GM12878 (cell line): ENCODE data around the gene CTNS. TPM values are rescaled to one million over a fixed set of nuclear protein-coding genes. Genes with fewer than 3 reads are reported as not detected.

ENCODE experiments used
- ATF3 ChIP-seq: IDR thresholded peaks from 2 replicates; pipeline ENCODE4 v1.6.1; 2011; ENCODE audit warnings: low read depth, mild to moderate bottlenecking, low read length, moderate library complexity, borderline replicate concordance; ENCODE audit errors: extremely low read depth
- BRCA1 ChIP-seq: IDR thresholded peaks from 2 replicates; pipeline ENCODE4 v1.6.1; 2011; ENCODE audit warnings: low read depth, low read length, improper control_type of control experiment
- CEBPZ ChIP-seq: fragments of 150-350 bp; IDR thresholded peaks from 2 replicates; pipeline ENCODE4 v1.6.1; 2016; ENCODE audit warnings: low read depth, low read length
- CHD4 ChIP-seq: fragments of 200-600 bp; sonication (generic); IDR thresholded peaks from 2 replicates; pipeline ENCODE4 v1.6.1; 2016; ENCODE audit warnings: mild to moderate bottlenecking
- DPF2 ChIP-seq: fragments of 450-650 bp; IDR thresholded peaks from 2 replicates; pipeline ENCODE4 v1.6.1; 2017; ENCODE audit warnings: mild to moderate bottlenecking
- EED ChIP-seq: sonication (generic); IDR thresholded peaks from 2 replicates; pipeline ENCODE4 v1.6.1; 2016; ENCODE audit warnings: antibody characterized with exemption, low read depth
- EGR1 ChIP-seq, 2 experiments: IDR thresholded peaks; 1 replicate in 1 of 2; 2 replicates in 1 of 2; pipeline ENCODE4 v1.6.1; 2011 to 2012; ENCODE audit warnings: low read depth in 2 of 2, low read length in 2 of 2, borderline replicate concordance in 1 of 2, mild to moderate bottlenecking in 1 of 2, moderate library complexity in 1 of 2
- HDAC6 ChIP-seq: fragments of 200-600 bp; sonication (generic); IDR thresholded peaks from one replicate; pipeline ENCODE4 v1.8.0; 2017; ENCODE audit warnings: antibody characterized with exemption; ENCODE audit not compliant: unreplicated experiment
- KDM1A ChIP-seq: fragments of 200-600 bp; sonication (generic); IDR thresholded peaks from 2 replicates; pipeline ENCODE4 v1.6.1; 2016; ENCODE audit warnings: borderline replicate concordance
- MXI1 ChIP-seq: fragments of 150-350 bp; IDR thresholded peaks from 2 replicates; pipeline ENCODE4 v1.6.1; 2011; ENCODE audit warnings: low read depth, mild to moderate bottlenecking, inconsistent platforms, low read length, improper control_type of control experiment
- MYC ChIP-seq: IDR thresholded peaks from 2 replicates; pipeline ENCODE4 v1.6.1; 2011; ENCODE audit warnings: mild to moderate bottlenecking, low read length, moderate library complexity, inconsistent platforms; ENCODE audit not compliant: insufficient read depth, insufficient replicate concordance, insufficient read length, severe bottlenecking
- NR2C1 ChIP-seq: fragments of 450-650 bp; IDR thresholded peaks from 2 replicates; pipeline ENCODE4 v1.6.1; 2017; ENCODE audit warnings: antibody characterized with exemption, mild to moderate bottlenecking, moderate library complexity
- NRF1 ChIP-seq: conservative IDR thresholded peaks from 2 replicates; pipeline ENCODE4 v1.6.1; 2011; ENCODE audit warnings: mild to moderate bottlenecking, low read depth, low read length, improper control_type of control experiment
- PRDM15 ChIP-seq: fragments of 450-650 bp; formaldehyde crosslinking; IDR thresholded peaks from 2 replicates; pipeline ENCODE4 v1.4.0; 2020; ENCODE audit warnings: mild to moderate bottlenecking, moderate library complexity
- RB1 ChIP-seq: fragments of 450-650 bp; formaldehyde crosslinking; IDR thresholded peaks from 2 replicates; pipeline ENCODE4 v1.6.1; 2017; ENCODE audit warnings: mild to moderate bottlenecking, borderline replicate concordance
- RUNX3 ChIP-seq: IDR thresholded peaks from 2 replicates; pipeline ENCODE4 v1.6.1; 2012; ENCODE audit warnings: low read length, inconsistent platforms
- SPI1 ChIP-seq: IDR thresholded peaks from 2 replicates; pipeline ENCODE4 v1.6.1; 2011; ENCODE audit warnings: low read depth, mild to moderate bottlenecking, low read length, moderate library complexity, borderline replicate concordance; ENCODE audit not compliant: insufficient read depth
- USF1 ChIP-seq: IDR thresholded peaks from 2 replicates; pipeline ENCODE4 v1.6.1; 2011; ENCODE audit warnings: borderline replicate concordance, low read depth, mild to moderate bottlenecking, moderate library complexity, mixed read lengths, low read length; ENCODE audit not compliant: insufficient read depth; ENCODE audit errors: extremely low read length
- ZNF217 ChIP-seq: fragments of 450-650 bp; IDR thresholded peaks from 2 replicates; pipeline ENCODE4 v1.6.1; 2017; ENCODE audit warnings: antibody characterized with exemption, mild to moderate bottlenecking
- ZNF384 ChIP-seq: IDR thresholded peaks from 2 replicates; pipeline ENCODE4 v1.6.1; 2012; ENCODE audit warnings: low read depth, mild to moderate bottlenecking, low read length, improper control_type of control experiment, borderline replicate concordance
- polyA plus RNA-seq, 11 experiments: library from polyadenylated mRNA; depleted of rRNA in 4 of 11; unstranded in 6 of 11; stranded (reverse) in 5 of 11; fragments of >200 nt; fragmentation: Nextera tagmentation in 4 of 11; fragmentation: Illumina TruSeq in 1 of 11; extraction: Ambion mirVana in 4 of 11; extraction: Trizol in 1 of 11; gene quantifications; 1 replicate in 1 of 11; 2 replicates in 10 of 11; pipeline versions ENCODE4 v1.2.1 to v1.2.3, GENCODE V29; 2011 to 2016; ENCODE audit warnings: inconsistent platforms in 2 of 11, missing spikeins in 2 of 11, low read depth in 1 of 11
- total RNA-seq, 4 experiments: library from RNA; depleted of rRNA in 3 of 4; stranded (reverse); fragments of >200 nt in 3 of 4; fragmentation: Illumina TruSeq in 1 of 4; extraction: Trizol in 1 of 4; gene quantifications; 2 replicates each; pipeline versions ENCODE4 v1.2.1 to v1.2.3, GENCODE V29; 2013 to 2021

Gene CTNS
- total and polyA plus RNA-seq, 10 of the 15 experiments (the other 5 are each of a cell fraction or from before 2014, with no cell fraction given) = 0.92 to 10.7 (median 6.4) TPM

- TF ChIP-seq EED = peak; percentile 95
- no peak for TF ChIP-seq ATF3
- peak; percentile 70 for TF ChIP-seq DPF2
- TF ChIP-seq USF1 = no peak
- no peak for TF ChIP-seq CEBPZ
- no peak; the same call in 1 of the 2 replicates for TF ChIP-seq RB1
- TF ChIP-seq MXI1 = no peak
- TF ChIP-seq PRDM15 (CRISPR knock-in tag) = no peak
- no peak for TF ChIP-seq SPI1
- no peak for TF ChIP-seq EGR1 (IDR thresholded peaks at IDR 0.05; ENCODE audit: borderline replicate concordance in 1 of 2, low read depth in 2 of 2, low read length in 2 of 2)
- no peak for TF ChIP-seq NRF1
- no peak for TF ChIP-seq KDM1A
- no peak for TF ChIP-seq BRCA1
- TF ChIP-seq CHD4 = no peak
- TF ChIP-seq ZNF217 = 0 out of 2 replicates have a peak, but pooled peaks have one; percentile 61
- no peak for TF ChIP-seq MYC
- TF ChIP-seq ZNF384 = peak; percentile 61; the same call in 1 of the 2 replicates
- TF ChIP-seq NR2C1 = no peak
- no peak for TF ChIP-seq HDAC6
- peak; percentile 99 for TF ChIP-seq RUNX3
These were observed 57.3 kb downstream of the CTNS start (continued) for GRCh38 chr17:3693829-3694231.
